Panc1 (cell line): ENCODE data around the gene NELFB. TPM values are rescaled to one million over a fixed set of nuclear protein-coding genes. Genes with fewer than 3 reads are reported as not detected.

Experiments
- ATAC-seq: fragments of 200-7000 bp; cut with Tn5 transposase; 2 replicates; pipeline ENCODE4 v1.9.1; 2020; ENCODE audit warnings: mild to moderate bottlenecking, moderate library complexity
- BruUV-seq: library from RNA; stranded (reverse); fragments of 400-500 nt; replicated peaks from 2 replicates; lab custom pipeline; 2021; lab: Mats Ljungman, UMichigan
- CTCF ChIA-PET: fragments of 300-600 bp; sonication (Branson Sonifier 250); formaldehyde crosslinking; loops from one replicate; lab custom pipeline; 2022; ENCODE audit warnings: antibody characterized with exemption; lab: Charles Lee
- POLR2A ChIA-PET: fragments of 300-600 bp; sonication (Branson Sonifier 250); formaldehyde crosslinking; loops from one replicate; lab custom pipeline; 2022; ENCODE audit warnings: antibody characterized with exemption; lab: Charles Lee
- DNase-seq: peaks from one replicate; pipeline ENCODE4 v3.0.0-alpha.2; 2010; ENCODE audit warnings: low read depth, low spot score
- H3K27ac ChIP-seq: 2 replicates; pipeline ENCODE4 v1.5.1; 2011; ENCODE audit warnings: mild to moderate bottlenecking, low read length, inconsistent platforms
- H3K27me3 ChIP-seq: fragments of 200-500 bp; sonication (Bioruptor generic); 2 replicates; pipeline ENCODE4 v1.6.0; 2014; ENCODE audit warnings: low read length, inconsistent platforms; ENCODE audit not compliant: control insufficient read depth, insufficient read depth
- H3K36me3 ChIP-seq: fragments of 200-500 bp; sonication (Bioruptor generic); 2 replicates; pipeline ENCODE4 v1.5.1; 2014; ENCODE audit warnings: inconsistent platforms, mild to moderate bottlenecking, low read length, moderate library complexity; ENCODE audit not compliant: control insufficient read depth, insufficient read depth
- H3K4me1 ChIP-seq: 2 replicates; pipeline ENCODE4 v1.5.1; 2011; ENCODE audit warnings: inconsistent platforms, mild to moderate bottlenecking, low read length, moderate library complexity; ENCODE audit not compliant: control insufficient read depth, insufficient read depth
- H3K4me3 ChIP-seq, 2 experiments: 2 replicates each; pipeline ENCODE4 v1.5.1; 2011 to 2012; ENCODE audit warnings: low read depth in 2 of 2, low read length in 2 of 2, mild to moderate bottlenecking in 2 of 2, inconsistent platforms in 1 of 2, moderate library complexity in 1 of 2
- H3K9me3 ChIP-seq: fragments of 200-500 bp; sonication (Bioruptor generic); 2 replicates; pipeline ENCODE4 v1.5.1; 2014; ENCODE audit warnings: low read depth, mild to moderate bottlenecking, inconsistent platforms, low read length, moderate library complexity; ENCODE audit not compliant: control insufficient read depth, insufficient read depth
- CTCF ChIP-seq: fragments of 450-650 bp; IDR thresholded peaks from 2 replicates; pipeline ENCODE4 v1.5.1; 2017; ENCODE audit warnings: mild to moderate bottlenecking
- POLR2AphosphoS5 ChIP-seq: IDR thresholded peaks from 2 replicates; pipeline ENCODE4 v1.6.1; 2012; ENCODE audit warnings: mild to moderate bottlenecking, low read depth, low read length, moderate library complexity
- SIN3A ChIP-seq: IDR thresholded peaks from 2 replicates; pipeline ENCODE4 v1.6.1; 2012; ENCODE audit warnings: low read depth, mild to moderate bottlenecking, low read length, moderate library complexity, borderline replicate concordance; ENCODE audit not compliant: insufficient read depth
- TCF7L2 ChIP-seq: IDR thresholded peaks from 2 replicates; pipeline ENCODE4 v1.6.1; 2011; ENCODE audit warnings: mild to moderate bottlenecking, low read depth, low read length, inconsistent platforms
- in situ Hi-C: cut with HindIII; loops from 2 replicates; pipeline ENCODE4 v1.10.0; 2016; ENCODE audit warnings: low sequenced_read_pairs, low pct_unique_long_range_greater_than_20kb
- intact Hi-C: fragments of 100-400 bp; cut with micrococcal nuclease; formaldehyde crosslinking; loops from one replicate; pipeline ENCODE4 v1.10.0; 2022; ENCODE audit not compliant: unreplicated experiment
- total RNA-seq: library from RNA; stranded (reverse); gene quantifications from one replicate; pipeline ENCODE4 v1.2.1, GENCODE V29; 2021; ENCODE audit not compliant: unreplicated experiment
- TF ChIP-seq, protein P1 (sequence below), 2 experiments: IDR thresholded peaks; 2 replicates each; pipeline ENCODE4 v1.6.1; 2011 to 2012; ENCODE audit warnings: low read depth in 2 of 2, control low read depth in 1 of 2, low read length in 1 of 2, mild to moderate bottlenecking in 1 of 2, moderate library complexity in 1 of 2; ENCODE audit not compliant: insufficient read depth in 1 of 2

NELFB gene
- total RNA-seq, 1 experiment from 2014 or later, result 62.4 TPM

DNA sequence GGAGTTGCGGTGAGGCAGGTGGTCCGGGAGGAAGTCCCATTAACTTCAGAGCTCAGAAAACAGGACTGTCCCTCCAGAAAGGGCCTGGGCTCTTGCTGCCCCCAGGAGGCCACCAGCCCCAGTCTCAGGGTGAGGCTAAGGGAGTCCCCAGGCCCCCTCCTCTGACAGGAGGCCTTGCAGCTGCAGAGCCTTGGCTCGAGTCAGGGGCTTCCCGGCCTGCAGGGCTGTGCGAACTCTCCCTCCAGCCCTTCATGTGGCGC lies 7.3 kb upstream of the NELFB start:
- no peaks in the 10 kb centered on the region for H3K27me3 ChIP-seq
- DNase-seq (no peak), ATAC-seq (no peak)
- no TSS peak for BruUV-seq
- no peak overlapping the region for H3K4me3 ChIP-seq
- no peaks in the 10 kb centered on the region for H3K9me3 ChIP-seq
- TF ChIP-seq TCF7L2, result no peak
- TF ChIP-seq, protein P1, sequence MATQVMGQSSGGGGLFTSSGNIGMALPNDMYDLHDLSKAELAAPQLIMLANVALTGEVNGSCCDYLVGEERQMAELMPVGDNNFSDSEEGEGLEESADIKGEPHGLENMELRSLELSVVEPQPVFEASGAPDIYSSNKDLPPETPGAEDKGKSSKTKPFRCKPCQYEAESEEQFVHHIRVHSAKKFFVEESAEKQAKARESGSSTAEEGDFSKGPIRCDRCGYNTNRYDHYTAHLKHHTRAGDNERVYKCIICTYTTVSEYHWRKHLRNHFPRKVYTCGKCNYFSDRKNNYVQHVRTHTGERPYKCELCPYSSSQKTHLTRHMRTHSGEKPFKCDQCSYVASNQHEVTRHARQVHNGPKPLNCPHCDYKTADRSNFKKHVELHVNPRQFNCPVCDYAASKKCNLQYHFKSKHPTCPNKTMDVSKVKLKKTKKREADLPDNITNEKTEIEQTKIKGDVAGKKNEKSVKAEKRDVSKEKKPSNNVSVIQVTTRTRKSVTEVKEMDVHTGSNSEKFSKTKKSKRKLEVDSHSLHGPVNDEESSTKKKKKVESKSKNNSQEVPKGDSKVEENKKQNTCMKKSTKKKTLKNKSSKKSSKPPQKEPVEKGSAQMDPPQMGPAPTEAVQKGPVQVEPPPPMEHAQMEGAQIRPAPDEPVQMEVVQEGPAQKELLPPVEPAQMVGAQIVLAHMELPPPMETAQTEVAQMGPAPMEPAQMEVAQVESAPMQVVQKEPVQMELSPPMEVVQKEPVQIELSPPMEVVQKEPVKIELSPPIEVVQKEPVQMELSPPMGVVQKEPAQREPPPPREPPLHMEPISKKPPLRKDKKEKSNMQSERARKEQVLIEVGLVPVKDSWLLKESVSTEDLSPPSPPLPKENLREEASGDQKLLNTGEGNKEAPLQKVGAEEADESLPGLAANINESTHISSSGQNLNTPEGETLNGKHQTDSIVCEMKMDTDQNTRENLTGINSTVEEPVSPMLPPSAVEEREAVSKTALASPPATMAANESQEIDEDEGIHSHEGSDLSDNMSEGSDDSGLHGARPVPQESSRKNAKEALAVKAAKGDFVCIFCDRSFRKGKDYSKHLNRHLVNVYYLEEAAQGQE (IDR thresholded peaks at IDR 0.05; ENCODE audit: insufficient read depth in 1 of 2, low read depth in 2 of 2, low read length in 1 of 2), result no peak
- no peak for TF ChIP-seq POLR2AphosphoS5
- no peak for TF ChIP-seq SIN3A
- no peak for TF ChIP-seq CTCF
- H3K27ac ChIP-seq, result no peak overlapping the region
- no peaks in the 10 kb centered on the region for H3K36me3 ChIP-seq
- H3K4me1 ChIP-seq, result peaks cover 16% of the 10 kb centered on the region
- ChIA-PET POLR2A (no interaction called here), CTCF (no interaction called here)
- intact Hi-C loops, result no loop called here
- in situ Hi-C loops, result no loop called here

DNA sequence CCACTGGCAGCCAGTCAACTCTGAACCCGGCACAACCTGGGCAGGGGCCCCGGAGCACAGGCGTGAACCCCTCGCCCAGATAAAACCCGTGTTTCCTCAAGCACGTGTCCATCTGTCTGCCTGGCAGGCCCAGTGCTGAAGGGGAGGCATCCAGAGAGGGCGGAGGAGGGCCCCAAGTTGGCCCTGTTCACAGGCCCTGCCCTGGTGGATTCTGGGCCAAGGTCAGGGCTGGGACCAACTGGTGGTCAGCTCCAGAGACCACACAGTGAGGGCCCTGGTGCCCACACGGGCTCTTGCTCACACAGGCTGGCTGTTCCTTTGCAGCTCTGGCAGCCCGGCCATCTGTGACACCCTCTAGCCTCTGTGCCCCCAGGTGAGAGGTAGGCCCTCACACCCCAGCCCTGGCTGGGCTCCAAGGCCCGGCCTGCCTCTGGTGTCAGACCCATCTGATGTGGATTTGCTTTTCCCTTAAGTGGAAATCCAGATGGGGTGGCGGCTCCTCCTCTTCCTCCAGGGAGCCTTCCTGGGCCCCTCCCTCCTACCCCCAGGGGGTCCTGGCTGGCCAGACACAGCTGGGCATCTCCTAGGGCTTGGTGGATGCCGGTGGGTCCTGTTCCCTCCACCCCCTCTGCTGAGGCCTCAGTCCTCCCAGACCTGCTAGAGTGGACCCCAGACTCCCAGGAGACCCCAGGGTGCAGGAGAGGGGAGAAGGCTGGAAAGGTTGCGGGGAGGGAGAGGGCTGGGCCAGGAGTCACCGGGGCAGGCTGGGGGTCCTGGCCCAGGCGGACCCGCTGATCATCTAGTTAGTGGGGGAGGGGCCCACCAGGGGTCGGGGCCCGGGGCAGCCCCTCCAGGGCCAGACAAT lies 4.6 kb upstream of the NELFB start:
- TF ChIP-seq, protein P1 (IDR thresholded peaks at IDR 0.05; ENCODE audit: insufficient read depth in 1 of 2, low read depth in 2 of 2, low read length in 1 of 2), result no peak
- TF ChIP-seq POLR2AphosphoS5 (no peak), CTCF (no peak), SIN3A (no peak), TCF7L2 (no peak)
- in situ Hi-C loops, result no loop called here
- no peak for DNase-seq
- POLR2A ChIA-PET, result no interaction called here
- no TSS peak for BruUV-seq
- Histone ChIP-seq H3K36me3 (no peaks in the 10 kb centered on the region; the same call in 1 of the 2 replicates), H3K27me3 (no peaks in the 10 kb centered on the region), H3K27ac (no peak overlapping the region), H3K4me3 (no peak overlapping the region), H3K4me1 (peaks cover 11% of the 10 kb centered on the region), H3K9me3 (no peaks in the 10 kb centered on the region)
- ATAC-seq, result no peak
- intact Hi-C loops, result no loop called here
- CTCF ChIA-PET, result interaction anchor here (1.0 kb wide), 1 partner anchor 14 kb away, joined by 3 read pairs; no protein-coding TSS in a partner anchor
